ENCODE results near the gene CYP2S1.
A peak's percentile ranks its signal among the peaks of the same experiment; 100 is the strongest.
"Not testable (repeated sequence)": the region's sequence is repeated elsewhere in the genome, so short reads cannot be mapped to it uniquely, and the experiment has no call there.

Gene CYP2S1

GRCh38 chr19:41226053-41226873, 33.2 kb downstream of the CYP2S1 start:
- peak in 1 of 2 experiments; percentile 67 for DNase-seq (ENCODE audit: low spot score in 2 of 2)
- Histone ChIP-seq H3K4me3 (peak overlapping the region; percentile 24), H3K4me1 (peaks cover 11% of the 10 kb centered on the region), H3K36me3 (replicated peaks) (no peaks in the 10 kb centered on the region), H3K9me3 (no peaks in the 10 kb centered on the region), H3K27me3 (ENCODE audit: low read depth) (peaks cover 1% of the 10 kb centered on the region; the same call in 1 of the 2 replicates)
- in situ Hi-C loops (cut with MboI; ENCODE audit: low sequenced_read_pairs), result no loop called here

GRCh38 chr19:41226874-41227390, 33.9 kb downstream of the CYP2S1 start:
- Histone ChIP-seq H3K4me1 (peaks cover 11% of the 10 kb centered on the region), H3K9me3 (no peaks in the 10 kb centered on the region), H3K36me3 (replicated peaks) (no peaks in the 10 kb centered on the region), H3K4me3 (no peak overlapping the region), H3K27me3 (ENCODE audit: low read depth) (no peaks in the 10 kb centered on the region)
- in situ Hi-C loops (cut with MboI; ENCODE audit: low sequenced_read_pairs), result no loop called here
- no peak for DNase-seq (ENCODE audit: low spot score in 2 of 2)

GRCh38 chr19:41228486-41228885, 35.5 kb downstream of the CYP2S1 start:
- in situ Hi-C loops (cut with MboI; ENCODE audit: low sequenced_read_pairs), result no loop called here

GRCh38 chr19:41229338-41229737, 36.3 kb downstream of the CYP2S1 start:
- DNase-seq (ENCODE audit: low spot score in 2 of 2); H3K36me3 ChIP-seq (replicated peaks); H3K27me3 ChIP-seq (ENCODE audit: low read depth); in situ Hi-C loops (cut with MboI; ENCODE audit: low sequenced_read_pairs); H3K4me3 ChIP-seq; H3K9me3 ChIP-seq: not testable (repeated sequence)
- H3K4me1 ChIP-seq, result peaks cover 11% of the 10 kb centered on the region

More at GRCh38 chr19:41228486-41228885, 35.5 kb downstream of the CYP2S1 start:
- Histone ChIP-seq H3K4me1 (peaks cover 11% of the 10 kb centered on the region), H3K36me3 (replicated peaks) (no peaks in the 10 kb centered on the region), H3K27me3 (ENCODE audit: low read depth) (no peaks in the 10 kb centered on the region), H3K9me3 (no peaks in the 10 kb centered on the region), H3K4me3 (no peak overlapping the region)
- no peak for DNase-seq (ENCODE audit: low spot score in 2 of 2)

- in situ Hi-C loops (cut with MboI; ENCODE audit: low sequenced_read_pairs), result no loop called here
- H3K36me3 ChIP-seq (replicated peaks), result no peaks in the 10 kb centered on the region
Observed at GRCh38 chr19:41230067-41230857, 37.2 kb downstream of the CYP2S1 start.

GRCh38 chr19:41232686-41233085, 39.7 kb downstream of the CYP2S1 start:
- Histone ChIP-seq H3K4me3 (no peak overlapping the region), H3K9me3 (no peaks in the 10 kb centered on the region), H3K36me3 (replicated peaks) (no peaks in the 10 kb centered on the region), H3K27me3 (ENCODE audit: low read depth) (no peaks in the 10 kb centered on the region), H3K4me1 (no peaks in the 10 kb centered on the region)
- in situ Hi-C loops (cut with MboI; ENCODE audit: low sequenced_read_pairs), result no loop called here
- DNase-seq (ENCODE audit: low spot score in 2 of 2), result no peak

More at GRCh38 chr19:41230067-41230857, 37.2 kb downstream of the CYP2S1 start:
- Histone ChIP-seq H3K27me3 (ENCODE audit: low read depth) (no peaks in the 10 kb centered on the region), H3K9me3 (no peaks in the 10 kb centered on the region), H3K4me3 (no peak overlapping the region), H3K4me1 (peaks cover 11% of the 10 kb centered on the region)
- DNase-seq (ENCODE audit: low spot score in 2 of 2), result no peak

GRCh38 chr19:41233748-41234240, 40.8 kb downstream of the CYP2S1 start:
- Histone ChIP-seq H3K9me3 (no peaks in the 10 kb centered on the region), H3K4me1 (no peaks in the 10 kb centered on the region), H3K36me3 (replicated peaks) (no peaks in the 10 kb centered on the region), H3K27me3 (ENCODE audit: low read depth) (no peaks in the 10 kb centered on the region), H3K4me3 (no peak overlapping the region)
- in situ Hi-C loops (cut with MboI; ENCODE audit: low sequenced_read_pairs), result no loop called here
- no peak for DNase-seq (ENCODE audit: low spot score in 2 of 2)

GRCh38 chr19:41234512-41235168, 41.6 kb downstream of the CYP2S1 start:
- no peaks in the 10 kb centered on the region for H3K36me3 ChIP-seq (replicated peaks)
- DNase-seq (ENCODE audit: low spot score in 2 of 2), result no peak
- H3K9me3 ChIP-seq, result no peaks in the 10 kb centered on the region
- H3K27me3 ChIP-seq (ENCODE audit: low read depth), result no peaks in the 10 kb centered on the region
- in situ Hi-C loops (cut with MboI; ENCODE audit: low sequenced_read_pairs), result no loop called here
- no peak overlapping the region for H3K4me3 ChIP-seq
- no peaks in the 10 kb centered on the region for H3K4me1 ChIP-seq

GRCh38 chr19:41235480-41235879, 42.5 kb downstream of the CYP2S1 start:
- DNase-seq (ENCODE audit: low spot score in 2 of 2), result no peak
- no peak overlapping the region for H3K4me3 ChIP-seq
- H3K9me3 ChIP-seq, result no peaks in the 10 kb centered on the region
- no peaks in the 10 kb centered on the region for H3K36me3 ChIP-seq (replicated peaks)
- H3K27me3 ChIP-seq (ENCODE audit: low read depth), result no peaks in the 10 kb centered on the region
- H3K4me1 ChIP-seq, result no peaks in the 10 kb centered on the region
- in situ Hi-C loops (cut with MboI; ENCODE audit: low sequenced_read_pairs), result no loop called here

- Histone ChIP-seq H3K4me3 (no peak overlapping the region), H3K9me3 (no peaks in the 10 kb centered on the region), H3K36me3 (replicated peaks) (no peaks in the 10 kb centered on the region), H3K27me3 (ENCODE audit: low read depth) (no peaks in the 10 kb centered on the region), H3K4me1 (no peaks in the 10 kb centered on the region)
- DNase-seq (ENCODE audit: low spot score in 2 of 2), result no peak
- in situ Hi-C loops (cut with MboI; ENCODE audit: low sequenced_read_pairs), result no loop called here
Observed at GRCh38 chr19:41238244-41238643, 45.2 kb downstream of the CYP2S1 start.

DNA sequence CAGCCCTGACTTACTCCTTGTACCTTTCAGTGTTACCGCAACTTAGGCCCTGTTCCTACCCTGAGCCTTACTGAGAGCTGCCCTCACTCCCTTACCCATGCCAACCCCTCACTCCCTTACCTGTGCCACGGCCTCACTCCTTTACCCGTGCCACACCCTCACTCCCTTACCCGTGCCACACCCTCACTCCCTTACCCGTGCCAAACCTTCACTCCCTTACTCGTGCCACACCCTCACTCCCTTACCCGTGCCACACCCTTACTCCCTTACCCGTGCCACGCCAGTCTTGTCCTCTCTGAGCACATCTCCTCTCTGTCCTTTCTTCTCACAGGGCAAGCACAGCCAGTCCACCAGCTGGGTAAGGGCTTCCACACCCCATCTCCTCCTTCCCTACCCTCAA, 46.3 kb downstream of the CYP2S1 start:
- DNase-seq (ENCODE audit: low spot score in 2 of 2), result no peak
- Histone ChIP-seq H3K4me3 (no peak overlapping the region), H3K36me3 (replicated peaks) (no peaks in the 10 kb centered on the region), H3K4me1 (no peaks in the 10 kb centered on the region), H3K9me3 (no peaks in the 10 kb centered on the region), H3K27me3 (ENCODE audit: low read depth) (no peaks in the 10 kb centered on the region)
- in situ Hi-C loops (cut with MboI; ENCODE audit: low sequenced_read_pairs), result no loop called here

- in situ Hi-C loops (cut with MboI; ENCODE audit: low sequenced_read_pairs), result no loop called here
- Histone ChIP-seq H3K4me3 (no peak overlapping the region), H3K27me3 (ENCODE audit: low read depth) (no peaks in the 10 kb centered on the region), H3K36me3 (replicated peaks) (no peaks in the 10 kb centered on the region), H3K4me1 (no peaks in the 10 kb centered on the region), H3K9me3 (no peaks in the 10 kb centered on the region)
- DNase-seq (ENCODE audit: low spot score in 2 of 2), result no peak
Observed at GRCh38 chr19:41239961-41240574, 47.0 kb downstream of the CYP2S1 start.

DNA sequence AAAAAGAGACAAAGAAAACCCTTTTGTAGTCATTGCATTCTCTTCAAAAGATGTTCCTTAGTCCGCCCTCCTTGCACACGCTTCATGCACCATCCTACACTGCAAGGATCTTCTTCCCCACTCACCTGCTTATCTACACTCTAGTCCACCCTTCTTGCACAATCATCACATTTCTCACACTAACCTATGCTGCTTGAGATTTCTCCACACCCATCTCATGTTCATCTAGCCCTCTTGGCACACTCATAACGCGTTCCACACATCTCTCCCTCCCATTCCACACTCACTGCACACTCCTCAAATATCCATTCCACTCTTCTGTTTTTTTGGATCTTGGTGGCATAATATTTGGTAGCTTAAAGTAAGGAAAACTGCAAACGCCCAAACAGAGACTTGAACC, 48.8 kb downstream of the CYP2S1 start:
- no peaks in the 10 kb centered on the region for H3K4me1 ChIP-seq
- DNase-seq (ENCODE audit: low spot score in 2 of 2), result no peak
- no peak overlapping the region for H3K4me3 ChIP-seq
- no peaks in the 10 kb centered on the region for H3K9me3 ChIP-seq
- H3K36me3 ChIP-seq (replicated peaks), result no peaks in the 10 kb centered on the region
- H3K27me3 ChIP-seq (ENCODE audit: low read depth), result no peaks in the 10 kb centered on the region
- in situ Hi-C loops (cut with MboI; ENCODE audit: low sequenced_read_pairs), result no loop called here
